Measurements from ENCODE around the gene DUT.
A peak's percentile ranks its signal among the peaks of the same experiment; 100 is the strongest.

Gene DUT

DNA sequence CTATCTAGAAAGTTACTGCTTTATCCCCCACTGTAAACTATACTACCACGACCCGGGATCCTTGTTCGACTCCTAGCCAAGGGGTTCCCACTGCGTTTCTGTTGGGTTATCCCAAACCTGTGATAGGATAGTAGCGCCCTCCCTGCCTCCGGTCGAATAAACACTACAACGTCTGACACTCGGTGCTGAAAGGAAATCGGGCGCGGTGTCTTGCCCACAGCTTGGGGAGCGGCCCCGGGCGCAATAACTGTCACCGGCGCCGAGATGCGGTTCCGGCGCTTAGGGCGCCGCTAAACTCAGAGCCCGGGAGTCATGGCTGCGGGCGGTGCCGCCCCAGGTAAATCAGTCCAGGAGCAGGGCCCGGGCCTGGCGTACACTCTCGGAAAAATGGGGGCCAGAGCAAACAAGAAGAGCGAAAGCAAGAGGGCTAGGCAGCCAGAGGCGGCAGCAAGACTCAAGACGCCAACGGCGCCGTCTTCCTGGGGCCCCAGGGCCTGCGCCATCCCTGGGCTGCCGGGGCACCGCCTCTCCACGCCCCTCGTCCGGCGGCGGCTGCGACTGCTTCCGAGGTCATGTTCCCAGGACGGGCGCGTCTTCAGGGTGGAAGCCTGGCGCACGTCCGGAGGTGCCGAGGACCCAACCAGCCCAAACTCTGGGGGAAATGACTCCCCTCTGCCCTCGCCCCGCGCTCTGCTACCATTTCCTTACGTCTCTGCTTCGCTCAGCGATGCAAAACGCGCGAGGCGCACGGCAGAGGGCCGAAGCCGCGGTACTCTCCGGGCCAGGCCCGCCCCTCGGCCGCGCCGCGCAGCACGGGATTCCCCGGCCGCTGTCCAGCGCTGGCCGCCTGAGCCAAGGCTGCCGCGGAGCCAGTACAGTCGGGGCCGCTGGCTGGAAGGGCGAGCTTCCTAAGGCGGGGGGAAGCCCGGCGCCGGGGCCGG is at the start of gene DUT:
Gene DUT (plus strand): TSS at position 575 of the 941 bp plus-strand sequence. CDS start 87 bp downstream, at position 662.
- DNase-seq (ENCODE audit: low read depth): peak; percentile 91
- TF ChIP-seq, protein P1, sequence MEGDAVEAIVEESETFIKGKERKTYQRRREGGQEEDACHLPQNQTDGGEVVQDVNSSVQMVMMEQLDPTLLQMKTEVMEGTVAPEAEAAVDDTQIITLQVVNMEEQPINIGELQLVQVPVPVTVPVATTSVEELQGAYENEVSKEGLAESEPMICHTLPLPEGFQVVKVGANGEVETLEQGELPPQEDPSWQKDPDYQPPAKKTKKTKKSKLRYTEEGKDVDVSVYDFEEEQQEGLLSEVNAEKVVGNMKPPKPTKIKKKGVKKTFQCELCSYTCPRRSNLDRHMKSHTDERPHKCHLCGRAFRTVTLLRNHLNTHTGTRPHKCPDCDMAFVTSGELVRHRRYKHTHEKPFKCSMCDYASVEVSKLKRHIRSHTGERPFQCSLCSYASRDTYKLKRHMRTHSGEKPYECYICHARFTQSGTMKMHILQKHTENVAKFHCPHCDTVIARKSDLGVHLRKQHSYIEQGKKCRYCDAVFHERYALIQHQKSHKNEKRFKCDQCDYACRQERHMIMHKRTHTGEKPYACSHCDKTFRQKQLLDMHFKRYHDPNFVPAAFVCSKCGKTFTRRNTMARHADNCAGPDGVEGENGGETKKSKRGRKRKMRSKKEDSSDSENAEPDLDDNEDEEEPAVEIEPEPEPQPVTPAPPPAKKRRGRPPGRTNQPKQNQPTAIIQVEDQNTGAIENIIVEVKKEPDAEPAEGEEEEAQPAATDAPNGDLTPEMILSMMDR (IDR thresholded peaks at IDR 0.05; ENCODE audit: insufficient read depth, low read depth, low read length, missing control alignments): no peak
- H3K4me3 ChIP-seq (ENCODE audit: low read depth, low read length): peak within 1 kb of the TSS; percentile 90

- TF ChIP-seq, protein P1 (IDR thresholded peaks at IDR 0.05; ENCODE audit: insufficient read depth, low read depth, low read length, missing control alignments): no peak
- H3K4me3 ChIP-seq (ENCODE audit: low read depth, low read length): no peak overlapping the region
- DNase-seq (ENCODE audit: low read depth): no peak
Measured at GRCh38 chr15:48281674-48282073, 49.6 kb upstream of the DUT start.

GRCh38 chr15:48282216-48282615 is 49.0 kb upstream of the DUT start:
- no peak overlapping the region for H3K4me3 ChIP-seq (ENCODE audit: low read depth, low read length)
- TF ChIP-seq, protein P1 (IDR thresholded peaks at IDR 0.05; ENCODE audit: insufficient read depth, low read depth, low read length, missing control alignments): no peak
- no peak for DNase-seq (ENCODE audit: low read depth)

GRCh38 chr15:48283396-48284145 is 47.7 kb upstream of the DUT start:
- TF ChIP-seq, protein P1 (IDR thresholded peaks at IDR 0.05; ENCODE audit: insufficient read depth, low read depth, low read length, missing control alignments): no peak
- DNase-seq (ENCODE audit: low read depth): no peak
- H3K4me3 ChIP-seq (ENCODE audit: low read depth, low read length): no peak overlapping the region

GRCh38 chr15:48285329-48286214 is 45.7 kb upstream of the DUT start:
- DNase-seq (ENCODE audit: low read depth): peak; percentile 81
- H3K4me3 ChIP-seq (ENCODE audit: low read depth, low read length): no peak overlapping the region

GRCh38 chr15:48289628-48290027 is 41.6 kb upstream of the DUT start:
- H3K4me3 ChIP-seq (ENCODE audit: low read depth, low read length): no peak overlapping the region
- DNase-seq (ENCODE audit: low read depth): no peak
- TF ChIP-seq, protein P1 (IDR thresholded peaks at IDR 0.05; ENCODE audit: insufficient read depth, low read depth, low read length, missing control alignments): no peak

More at GRCh38 chr15:48285329-48286214, 45.7 kb upstream of the DUT start:
- TF ChIP-seq, protein P1 (IDR thresholded peaks at IDR 0.05; ENCODE audit: insufficient read depth, low read depth, low read length, missing control alignments): peak; percentile 66

Data from GM12865 (cell line).